Fibroblast of lung (primary cell): Measurements from ENCODE around the gene PTPN5. TPM values are rescaled to one million over a fixed set of nuclear protein-coding genes. Genes with fewer than 3 reads are reported as not detected.
A peak's percentile ranks its signal among the peaks of the same experiment; 100 is the strongest.

ENCODE experiments used
- DNase-seq, 2 donors: peaks; one replicate each; pipeline versions ENCODE4 v3.0.0 to v3.0.0-alpha.2; 2010; ENCODE audit warnings: low read depth in 2 of 2
- H2AFZ ChIP-seq: 2 replicates; pipeline ENCODE4 v1.5.1; 2012; ENCODE audit warnings: low read length, control low read depth, inconsistent platforms
- H3K27ac ChIP-seq: 2 replicates; pipeline ENCODE4 v1.5.1; 2011; ENCODE audit warnings: low read length, control low read depth; ENCODE audit not compliant: insufficient read depth
- H3K27me3 ChIP-seq: 2 replicates; pipeline ENCODE4 v1.5.1; 2011; ENCODE audit warnings: mild to moderate bottlenecking, low read length; ENCODE audit not compliant: control insufficient read depth, insufficient read depth
- H3K36me3 ChIP-seq: 2 replicates; pipeline ENCODE4 v1.5.1; 2011; ENCODE audit warnings: low read length; ENCODE audit not compliant: control insufficient read depth, insufficient read depth
- H3K4me1 ChIP-seq: 2 replicates; pipeline ENCODE4 v1.5.1; 2011; ENCODE audit warnings: low read length; ENCODE audit not compliant: control insufficient read depth, insufficient read depth; ENCODE audit errors: extremely low read depth
- H3K4me2 ChIP-seq: 2 replicates; pipeline ENCODE4 v1.5.1; 2011; ENCODE audit warnings: low read length, control low read depth; ENCODE audit not compliant: insufficient read depth; ENCODE audit errors: extremely low read depth
- H3K4me3 ChIP-seq, 4 experiments: fragments of 200-600 bp in 1 of 4; sonication (generic) in 1 of 4; replicated peaks in 1 of 4; 2 replicates each; pipeline ENCODE4 v1.5.1; 2011 to 2016; ENCODE audit warnings: low read length in 4 of 4, low read depth in 3 of 4, mild to moderate bottlenecking in 3 of 4, control low read depth in 2 of 4, inconsistent platforms in 1 of 4, mixed read lengths in 1 of 4; ENCODE audit not compliant: insufficient read depth in 1 of 4; ENCODE audit errors: control extremely low read depth in 1 of 4
- H3K79me2 ChIP-seq: 2 replicates; pipeline ENCODE4 v1.5.1; 2012; ENCODE audit warnings: mild to moderate bottlenecking, low read length, inconsistent platforms; ENCODE audit not compliant: control insufficient read depth, insufficient read depth
- H3K9ac ChIP-seq: 2 replicates; pipeline ENCODE4 v1.5.1; 2011; ENCODE audit warnings: mild to moderate bottlenecking, low read length, control low read depth; ENCODE audit not compliant: insufficient read depth
- H3K9me3 ChIP-seq: 2 replicates; pipeline ENCODE4 v1.5.1; 2012; ENCODE audit warnings: low read depth, low read length; ENCODE audit not compliant: control insufficient read depth, insufficient read depth
- H4K20me1 ChIP-seq: 2 replicates; pipeline ENCODE4 v1.5.1; 2011; ENCODE audit warnings: low read length; ENCODE audit not compliant: control insufficient read depth, insufficient read depth; ENCODE audit errors: extremely low read depth
- EZH2 ChIP-seq: IDR thresholded peaks from 2 replicates; pipeline ENCODE4 v1.5.1; 2012; ENCODE audit warnings: low read length, control low read depth, mild to moderate bottlenecking; ENCODE audit errors: missing control alignments
- polyA plus RNA-seq, 2 donors: library from polyadenylated mRNA; depleted of rRNA in 1 of 2; stranded (reverse) in 1 of 2; unstranded in 1 of 2; fragments of >200 nt; gene quantifications; 2 replicates each; pipeline ENCODE4 v1.2.1, GENCODE V29; 2011 to 2012; ENCODE audit warnings: missing spikeins in 1 of 2
- total RNA-seq: library from RNA; depleted of rRNA; stranded (reverse); fragments of >200 nt; gene quantifications from 2 replicates; pipeline ENCODE4 v1.2.1, GENCODE V29; 2014
- TF ChIP-seq, protein P1 (sequence below), 2 donors: IDR thresholded peaks in 1 of 2; conservative IDR thresholded peaks in 1 of 2; 1 replicate in 1 of 2; 2 replicates in 1 of 2; pipeline ENCODE4 v1.5.1; 2011 to 2012; ENCODE audit warnings: low read length in 2 of 2, control low read depth in 1 of 2, inconsistent platforms in 1 of 2, low read depth in 1 of 2, mild to moderate bottlenecking in 1 of 2

The PTPN5 gene
- total and polyA plus RNA-seq, 2 donors (not counting 1 experiment from before 2014, with no cell fraction given): not detected

DNA sequence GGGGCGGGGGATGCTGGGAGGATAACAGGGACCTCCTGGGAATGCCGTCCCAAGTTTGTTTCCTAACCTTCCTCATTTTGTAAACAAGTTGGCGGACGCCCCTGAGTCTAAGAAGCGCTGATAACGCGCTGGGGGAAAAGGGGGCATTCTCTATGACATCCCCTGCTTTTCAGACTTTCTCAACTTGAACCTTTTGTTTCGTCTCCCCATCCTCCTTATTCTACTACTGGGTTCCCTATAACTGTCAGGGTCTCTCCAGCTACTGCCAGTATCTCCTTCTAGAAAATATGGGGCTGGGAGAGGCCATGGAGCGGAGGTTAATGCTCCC is 92.4 kb downstream of the PTPN5 start:
- Histone ChIP-seq H3K27me3 (peaks cover 8% of the 10 kb centered on the region), H3K4me2 (peak overlapping the region; percentile 51), H3K36me3 (no peaks in the 10 kb centered on the region), H3K79me2 (no peaks in the 10 kb centered on the region), H3K27ac (no peak overlapping the region), H3K9me3 (no peaks in the 10 kb centered on the region), H2AFZ (no peak overlapping the region), H4K20me1 (no peaks in the 10 kb centered on the region), H3K4me1 (no peaks in the 10 kb centered on the region), H3K4me3 (peak overlapping the region; percentile 6 to 61 (median 42)), H3K9ac (no peak overlapping the region)
- DNase-seq: no peak
- no peak for TF ChIP-seq EZH2
- TF ChIP-seq, protein P1, sequence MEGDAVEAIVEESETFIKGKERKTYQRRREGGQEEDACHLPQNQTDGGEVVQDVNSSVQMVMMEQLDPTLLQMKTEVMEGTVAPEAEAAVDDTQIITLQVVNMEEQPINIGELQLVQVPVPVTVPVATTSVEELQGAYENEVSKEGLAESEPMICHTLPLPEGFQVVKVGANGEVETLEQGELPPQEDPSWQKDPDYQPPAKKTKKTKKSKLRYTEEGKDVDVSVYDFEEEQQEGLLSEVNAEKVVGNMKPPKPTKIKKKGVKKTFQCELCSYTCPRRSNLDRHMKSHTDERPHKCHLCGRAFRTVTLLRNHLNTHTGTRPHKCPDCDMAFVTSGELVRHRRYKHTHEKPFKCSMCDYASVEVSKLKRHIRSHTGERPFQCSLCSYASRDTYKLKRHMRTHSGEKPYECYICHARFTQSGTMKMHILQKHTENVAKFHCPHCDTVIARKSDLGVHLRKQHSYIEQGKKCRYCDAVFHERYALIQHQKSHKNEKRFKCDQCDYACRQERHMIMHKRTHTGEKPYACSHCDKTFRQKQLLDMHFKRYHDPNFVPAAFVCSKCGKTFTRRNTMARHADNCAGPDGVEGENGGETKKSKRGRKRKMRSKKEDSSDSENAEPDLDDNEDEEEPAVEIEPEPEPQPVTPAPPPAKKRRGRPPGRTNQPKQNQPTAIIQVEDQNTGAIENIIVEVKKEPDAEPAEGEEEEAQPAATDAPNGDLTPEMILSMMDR (conservative IDR thresholded peaks at IDR 0.05 in 1 of 2, IDR thresholded peaks at IDR 0.05 in 1 of 2; ENCODE audit: low read depth in 1 of 2, low read length in 2 of 2): no peak

DNA sequence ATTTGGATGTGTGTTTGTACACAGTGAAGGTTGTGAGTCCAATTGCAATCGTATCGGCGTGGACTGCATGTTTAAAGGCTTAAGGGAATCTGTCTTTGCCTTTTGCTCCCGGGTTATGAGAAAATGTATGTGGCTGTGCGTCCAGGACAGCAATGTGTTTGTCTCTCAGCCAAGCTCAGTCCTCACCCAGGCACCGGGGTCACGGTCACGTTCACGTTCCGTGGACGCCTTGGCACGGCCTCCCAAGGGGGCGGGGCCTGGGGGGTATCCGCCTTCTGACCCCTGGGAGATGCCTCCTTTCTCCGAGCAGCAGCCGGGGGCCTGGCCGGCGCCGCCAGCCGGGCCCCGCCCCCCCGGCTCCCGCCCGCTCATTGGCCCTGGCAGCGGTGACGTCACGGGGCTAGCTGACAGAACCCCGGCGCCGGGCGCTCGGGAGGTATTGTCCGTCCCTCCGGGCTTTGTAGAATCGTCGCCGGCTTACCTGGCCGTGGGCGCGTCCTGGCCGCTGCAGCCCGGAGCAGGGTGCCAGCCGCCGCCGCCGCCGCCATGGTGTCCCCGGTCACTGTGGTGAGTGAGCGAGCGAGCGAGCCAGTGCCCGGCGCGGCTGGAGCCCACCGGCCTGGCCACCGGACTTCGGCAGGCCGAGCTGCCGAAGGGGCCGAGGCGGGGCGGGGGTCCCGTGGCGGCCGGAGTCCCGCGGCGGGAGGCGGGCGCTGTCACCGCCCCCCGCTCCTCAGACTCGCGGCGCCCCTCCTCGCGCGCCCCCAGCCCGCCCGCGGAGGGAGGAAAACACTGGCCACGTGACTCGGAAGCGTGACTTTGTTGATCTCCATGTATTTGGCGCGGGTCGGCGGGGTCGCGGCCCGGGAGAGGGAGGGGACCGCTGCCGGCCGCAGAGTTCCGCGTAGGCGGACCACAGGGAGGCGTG is 93.0 kb downstream of the PTPN5 start, which contains the start of gene TMEM86A:
TMEM86A (plus strand) TSS at position 439 of the 928 bp plus-strand sequence; CDS start at position 547, 108 bp downstream.
- Histone ChIP-seq H3K27ac (no peak within 1 kb of the TSS), H3K4me2 (peak within 1 kb of the TSS; percentile 51)
- no peak for TF ChIP-seq EZH2
- TF ChIP-seq, protein P1 (conservative IDR thresholded peaks at IDR 0.05 in 1 of 2, IDR thresholded peaks at IDR 0.05 in 1 of 2; ENCODE audit: low read depth in 1 of 2, low read length in 2 of 2): no peak

DNA sequence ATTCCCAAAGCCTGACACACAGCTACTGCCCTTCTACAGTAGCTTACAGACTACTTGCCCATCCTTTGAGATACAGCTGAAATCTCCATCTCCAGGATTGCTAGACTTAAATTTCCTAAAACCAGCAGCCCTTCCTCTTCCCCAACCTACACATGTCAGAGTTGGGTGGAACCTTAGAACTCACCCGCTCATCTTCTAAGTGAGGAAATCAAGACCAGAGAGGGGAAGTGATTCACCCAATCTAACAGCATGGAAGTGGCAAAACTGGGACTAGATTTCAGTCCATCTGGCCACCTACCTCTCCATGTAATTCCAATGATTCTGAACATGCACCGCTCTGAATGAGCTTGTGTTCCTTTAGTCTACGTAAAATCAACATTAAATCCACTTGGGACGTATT is 94.0 kb downstream of the PTPN5 start:
- no peak overlapping the region for H2AFZ ChIP-seq
- no peaks in the 10 kb centered on the region for H4K20me1 ChIP-seq
- no peaks in the 10 kb centered on the region for H3K36me3 ChIP-seq
- no peak overlapping the region for H3K27ac ChIP-seq
- H3K4me1 ChIP-seq: no peaks in the 10 kb centered on the region
- no peak for DNase-seq
- no peaks in the 10 kb centered on the region for H3K9me3 ChIP-seq
- no peak overlapping the region for H3K4me2 ChIP-seq
- no peak overlapping the region for H3K4me3 ChIP-seq
- no peak overlapping the region for H3K9ac ChIP-seq
- TF ChIP-seq EZH2: no peak
- TF ChIP-seq, protein P1 (conservative IDR thresholded peaks at IDR 0.05 in 1 of 2, IDR thresholded peaks at IDR 0.05 in 1 of 2; ENCODE audit: low read depth in 1 of 2, low read length in 2 of 2): no peak
- no peaks in the 10 kb centered on the region for H3K79me2 ChIP-seq
- peaks cover 8% of the 10 kb centered on the region for H3K27me3 ChIP-seq

More for the DNA sequence above, 93.0 kb downstream of the PTPN5 start, which contains the start of gene TMEM86A:
- peak; percentile 61 to 67 for DNase-seq
- H3K27me3 ChIP-seq: peaks cover 8% of the 10 kb centered on the region
- peak within 1 kb of the TSS; percentile 82 for H2AFZ ChIP-seq
- no peaks in the 10 kb centered on the region for H3K36me3 ChIP-seq
- peak within 1 kb of the TSS; percentile 22 for H3K9ac ChIP-seq
- H3K4me1 ChIP-seq: no peaks in the 10 kb centered on the region
- H3K79me2 ChIP-seq: no peaks in the 10 kb centered on the region
- peak within 1 kb of the TSS; percentile 26 to 61 (median 46) for H3K4me3 ChIP-seq
- H3K9me3 ChIP-seq: no peaks in the 10 kb centered on the region
- no peaks in the 10 kb centered on the region for H4K20me1 ChIP-seq
